Coronary artery (tissue), 2 donors: ENCODE data around the gene ASXL2.
A peak's percentile ranks its signal among the peaks of the same experiment; 100 is the strongest.
"Not testable (repeated sequence)": the region's sequence is repeated elsewhere in the genome, so short reads cannot be mapped to it uniquely, and the experiment has no call there.

Experiments
- DNase-seq: peaks from one replicate; pipeline ENCODE4 v3.0.0-alpha.2; 2017; ENCODE audit warnings: low spot score
- H3K27ac ChIP-seq, 2 donors: fragments of 200-600 bp; sonication (generic); one replicate each; pipeline ENCODE4 v1.5.1; 2016 to 2019
- H3K4me3 ChIP-seq: fragments of 200-600 bp; sonication (generic); 2 replicates; pipeline ENCODE4 v1.5.1; 2016; ENCODE audit warnings: mild to moderate bottlenecking, moderate library complexity
- CTCF ChIP-seq: fragments of 200-600 bp; sonication (generic); IDR thresholded peaks from one replicate; pipeline ENCODE4 v1.5.1; 2019; ENCODE audit warnings: antibody characterized with exemption

ASXL2 gene

GRCh38 chr2:25878361-25879132 lies at the start of gene ASXL2:
Gene ASXL2, minus strand, starts transcription at chr2:25878487. Its CDS starts 265 bp downstream, at chr2:25878222.
- no peak for TF ChIP-seq CTCF

GRCh38 chr2:25926984-25927756 lies 48.9 kb upstream of the ASXL2 start:
- Histone ChIP-seq H3K27ac (no peak overlapping the region), H3K4me3 (no peak overlapping the region)
- no peak for TF ChIP-seq CTCF
- no peak for DNase-seq

More at GRCh38 chr2:25878361-25879132, at the start of gene ASXL2:
- Histone ChIP-seq H3K27ac (peak within 1 kb of the TSS; percentile 91 to 94), H3K4me3 (peak within 1 kb of the TSS; percentile 94)
- peak; percentile 96 for DNase-seq

GRCh38 chr2:25922501-25922900 lies 44.2 kb upstream of the ASXL2 start:
- no peak overlapping the region for H3K4me3 ChIP-seq
- no peak for TF ChIP-seq CTCF
- no peak overlapping the region for H3K27ac ChIP-seq
- DNase-seq = no peak

- H3K4me3 ChIP-seq = no peak overlapping the region
- DNase-seq = no peak
- no peak overlapping the region for H3K27ac ChIP-seq
- TF ChIP-seq CTCF = no peak
Measured at GRCh38 chr2:25920786-25921415, 42.6 kb upstream of the ASXL2 start.

DNA sequence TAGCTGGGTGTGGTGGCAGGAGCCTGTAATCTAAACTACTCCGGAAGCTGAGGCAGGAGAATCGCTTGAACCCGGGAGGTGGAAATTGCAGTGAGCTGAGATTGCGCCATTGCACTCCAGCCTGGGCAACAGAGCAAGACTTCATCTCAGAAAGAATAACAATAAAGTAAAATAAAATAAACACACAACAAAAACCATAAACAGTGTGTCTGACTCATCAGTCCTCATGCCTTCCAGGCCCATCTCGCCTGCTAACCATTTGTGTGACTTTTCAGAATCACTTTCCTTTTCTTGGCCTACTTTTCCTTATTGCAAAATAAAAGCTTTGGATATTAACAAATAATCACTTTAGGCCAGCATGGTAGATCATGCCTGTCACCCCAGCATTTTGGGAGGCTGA lies 42.0 kb upstream of the ASXL2 start:
- no peak for TF ChIP-seq CTCF
- no peak overlapping the region for H3K27ac ChIP-seq
- no peak overlapping the region for H3K4me3 ChIP-seq
- DNase-seq = no peak

GRCh38 chr2:25917832-25918231 lies 39.5 kb upstream of the ASXL2 start:
- TF ChIP-seq CTCF = no peak
- no peak for DNase-seq
- H3K27ac ChIP-seq = no peak overlapping the region
- H3K4me3 ChIP-seq = no peak overlapping the region

GRCh38 chr2:25917411-25917810 lies 39.1 kb upstream of the ASXL2 start:
- not testable (repeated sequence) for H3K4me3 ChIP-seq, DNase-seq

GRCh38 chr2:25915944-25916772 lies 37.9 kb upstream of the ASXL2 start:
- H3K4me3 ChIP-seq, DNase-seq, H3K27ac ChIP-seq: not testable (repeated sequence)

More at GRCh38 chr2:25917411-25917810, 39.1 kb upstream of the ASXL2 start:
- H3K27ac ChIP-seq = not testable (repeated sequence)

DNA sequence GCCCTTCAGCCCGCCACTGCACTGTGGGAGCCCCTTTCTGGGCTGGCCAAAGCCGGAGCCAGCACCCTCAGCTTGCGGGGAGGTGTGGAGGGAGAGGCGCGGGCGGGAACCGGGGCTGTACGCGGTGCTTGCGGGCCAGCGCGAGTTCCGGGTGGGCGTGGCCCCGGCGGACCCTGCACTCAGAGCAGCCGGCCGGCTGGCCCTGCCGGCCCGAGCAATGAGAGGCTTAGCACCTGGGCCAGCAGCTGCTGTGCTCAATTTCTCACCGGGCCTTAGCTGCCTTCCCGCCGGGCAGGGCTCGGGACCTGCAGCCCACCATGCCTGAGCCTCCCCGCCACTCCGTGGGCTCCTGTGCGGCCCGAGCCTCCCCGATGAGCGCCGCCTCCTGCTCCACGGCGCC lies 37.1 kb upstream of the ASXL2 start:
- not testable (repeated sequence) for H3K4me3 ChIP-seq, DNase-seq, H3K27ac ChIP-seq

DNA sequence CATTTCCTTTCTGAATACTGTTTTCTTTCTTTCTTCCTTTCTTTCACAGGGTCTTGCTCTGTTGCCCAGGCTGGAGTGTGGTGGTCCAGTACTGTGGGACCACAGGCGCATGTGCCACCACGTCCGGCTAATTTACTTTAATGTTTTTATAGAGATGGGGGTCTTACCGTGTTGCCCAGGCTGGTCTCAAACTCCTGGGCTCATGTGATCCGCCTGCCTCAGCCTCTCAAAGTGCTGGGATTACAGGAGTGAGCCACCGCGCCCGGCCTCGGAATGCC lies 35.3 kb upstream of the ASXL2 start:
- H3K4me3 ChIP-seq, H3K27ac ChIP-seq, DNase-seq: not testable (repeated sequence)
